ENCODE results near the gene NCOA7. TPM values are rescaled to one million over a fixed set of nuclear protein-coding genes. Genes with fewer than 3 reads are reported as not detected.

Gene NCOA7
- total RNA-seq, 1 donor from 2014 or later = 26.2 TPM

DNA sequence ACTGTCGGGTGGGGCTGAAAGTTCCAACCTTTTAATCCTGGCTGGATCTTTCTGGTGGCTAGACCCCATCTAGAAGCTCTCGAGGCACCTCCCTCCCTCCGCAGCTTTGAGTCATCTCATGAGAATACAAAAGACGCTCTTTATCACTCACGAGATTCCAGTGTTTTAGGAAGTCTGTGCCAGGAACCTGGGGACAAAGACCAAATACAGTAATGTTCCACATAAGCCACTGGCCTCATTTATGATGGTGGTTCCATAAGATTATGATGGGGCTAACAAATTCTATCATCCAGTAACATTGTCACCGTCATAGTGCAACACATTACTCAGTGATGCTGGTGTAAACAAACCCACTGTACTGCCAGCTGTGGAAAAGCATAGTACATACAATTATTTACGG, 48.7 kb downstream of the NCOA7 start:
- Mint-ChIP-seq H3K4me1 (ENCODE audit: unreplicated experiment) (peaks cover 41% of the 10 kb centered on the region), H3K4me3 (ENCODE audit: unreplicated experiment) (no peak overlapping the region), H3K27ac (ENCODE audit: unreplicated experiment) (peak overlapping the region; percentile 65), H3K36me3 (ENCODE audit: low read depth, unreplicated experiment) (peaks cover 4% of the 10 kb centered on the region), H3K27me3 (ENCODE audit: unreplicated experiment) (peaks cover 3% of the 10 kb centered on the region), H3K9me3 (ENCODE audit: unreplicated experiment) (no peaks in the 10 kb centered on the region)
- no peak for DNase-seq (ENCODE audit: low spot score)
- TF ChIP-seq, protein P1, sequence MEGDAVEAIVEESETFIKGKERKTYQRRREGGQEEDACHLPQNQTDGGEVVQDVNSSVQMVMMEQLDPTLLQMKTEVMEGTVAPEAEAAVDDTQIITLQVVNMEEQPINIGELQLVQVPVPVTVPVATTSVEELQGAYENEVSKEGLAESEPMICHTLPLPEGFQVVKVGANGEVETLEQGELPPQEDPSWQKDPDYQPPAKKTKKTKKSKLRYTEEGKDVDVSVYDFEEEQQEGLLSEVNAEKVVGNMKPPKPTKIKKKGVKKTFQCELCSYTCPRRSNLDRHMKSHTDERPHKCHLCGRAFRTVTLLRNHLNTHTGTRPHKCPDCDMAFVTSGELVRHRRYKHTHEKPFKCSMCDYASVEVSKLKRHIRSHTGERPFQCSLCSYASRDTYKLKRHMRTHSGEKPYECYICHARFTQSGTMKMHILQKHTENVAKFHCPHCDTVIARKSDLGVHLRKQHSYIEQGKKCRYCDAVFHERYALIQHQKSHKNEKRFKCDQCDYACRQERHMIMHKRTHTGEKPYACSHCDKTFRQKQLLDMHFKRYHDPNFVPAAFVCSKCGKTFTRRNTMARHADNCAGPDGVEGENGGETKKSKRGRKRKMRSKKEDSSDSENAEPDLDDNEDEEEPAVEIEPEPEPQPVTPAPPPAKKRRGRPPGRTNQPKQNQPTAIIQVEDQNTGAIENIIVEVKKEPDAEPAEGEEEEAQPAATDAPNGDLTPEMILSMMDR (IDR thresholded peaks at IDR 0.05; ENCODE audit: unreplicated experiment) = no peak

DNA sequence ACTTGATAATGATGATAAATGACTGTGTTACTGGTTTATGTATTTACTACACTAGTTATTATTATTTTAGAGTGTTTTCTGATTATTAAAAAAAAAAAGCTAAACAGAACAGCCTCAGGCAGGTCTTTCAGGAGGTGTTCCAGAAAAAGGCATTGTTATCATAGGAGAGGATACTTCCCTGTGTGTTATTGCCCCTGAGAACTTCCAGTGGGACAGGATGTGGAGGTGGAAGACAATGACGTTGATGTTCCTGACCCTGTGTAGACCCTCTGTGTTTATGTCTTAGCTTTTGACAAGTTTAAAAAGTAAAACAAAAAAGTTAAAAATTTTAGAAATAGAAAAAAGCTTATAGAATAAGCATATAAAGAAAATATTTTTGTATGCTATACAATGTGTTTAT, 49.1 kb downstream of the NCOA7 start:
- no peak for DNase-seq (ENCODE audit: low spot score)
- Mint-ChIP-seq H3K9me3 (ENCODE audit: unreplicated experiment) (no peaks in the 10 kb centered on the region), H3K4me1 (ENCODE audit: unreplicated experiment) (peaks cover 41% of the 10 kb centered on the region), H3K27ac (ENCODE audit: unreplicated experiment) (peak overlapping the region; percentile 65), H3K36me3 (ENCODE audit: low read depth, unreplicated experiment) (peaks cover 4% of the 10 kb centered on the region), H3K27me3 (ENCODE audit: unreplicated experiment) (peaks cover 3% of the 10 kb centered on the region), H3K4me3 (ENCODE audit: unreplicated experiment) (no peak overlapping the region)
- TF ChIP-seq, protein P1 (IDR thresholded peaks at IDR 0.05; ENCODE audit: unreplicated experiment) = no peak

DNA sequence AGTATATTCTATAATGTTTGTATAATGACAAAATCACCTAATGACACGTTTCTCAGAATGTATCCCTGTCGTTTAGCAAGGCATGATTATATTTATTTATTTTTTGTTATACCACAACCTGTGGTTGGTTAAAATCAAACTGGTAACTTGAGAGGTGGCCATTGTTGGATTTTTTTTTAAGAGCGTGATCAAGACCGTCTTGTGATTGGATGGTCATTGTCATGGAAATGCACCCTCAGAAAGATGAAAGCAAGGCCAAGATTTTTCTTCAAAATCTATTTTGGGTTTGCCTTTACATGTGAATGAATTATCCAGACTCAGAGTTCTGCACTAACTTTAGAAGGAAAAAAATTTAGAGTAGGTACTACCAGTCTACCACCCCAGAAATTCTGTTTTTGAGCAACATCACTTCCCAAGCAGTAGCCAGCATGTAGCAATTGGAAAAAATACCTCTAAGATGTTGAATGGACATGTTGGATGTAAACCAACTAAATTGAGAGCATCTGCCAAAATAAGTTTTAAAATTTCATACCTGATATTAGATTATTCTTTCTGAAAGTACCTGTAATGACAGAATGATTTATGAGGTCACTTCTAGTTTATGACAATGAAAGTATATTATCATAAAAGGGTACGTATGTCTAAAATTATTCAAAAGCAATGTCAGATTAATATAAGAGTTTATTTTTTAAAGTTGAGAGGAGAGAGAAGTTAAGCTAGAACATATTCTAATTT, 50.8 kb downstream of the NCOA7 start:
- Mint-ChIP-seq H3K4me1 (ENCODE audit: unreplicated experiment) (peaks cover 43% of the 10 kb centered on the region), H3K36me3 (ENCODE audit: low read depth, unreplicated experiment) (peaks cover 4% of the 10 kb centered on the region), H3K4me3 (ENCODE audit: unreplicated experiment) (no peak overlapping the region), H3K27me3 (ENCODE audit: unreplicated experiment) (peaks cover 3% of the 10 kb centered on the region), H3K9me3 (ENCODE audit: unreplicated experiment) (no peaks in the 10 kb centered on the region), H3K27ac (ENCODE audit: unreplicated experiment) (no peak overlapping the region)
- no peak for DNase-seq (ENCODE audit: low spot score)
- TF ChIP-seq, protein P1 (IDR thresholded peaks at IDR 0.05; ENCODE audit: unreplicated experiment) = no peak

DNA sequence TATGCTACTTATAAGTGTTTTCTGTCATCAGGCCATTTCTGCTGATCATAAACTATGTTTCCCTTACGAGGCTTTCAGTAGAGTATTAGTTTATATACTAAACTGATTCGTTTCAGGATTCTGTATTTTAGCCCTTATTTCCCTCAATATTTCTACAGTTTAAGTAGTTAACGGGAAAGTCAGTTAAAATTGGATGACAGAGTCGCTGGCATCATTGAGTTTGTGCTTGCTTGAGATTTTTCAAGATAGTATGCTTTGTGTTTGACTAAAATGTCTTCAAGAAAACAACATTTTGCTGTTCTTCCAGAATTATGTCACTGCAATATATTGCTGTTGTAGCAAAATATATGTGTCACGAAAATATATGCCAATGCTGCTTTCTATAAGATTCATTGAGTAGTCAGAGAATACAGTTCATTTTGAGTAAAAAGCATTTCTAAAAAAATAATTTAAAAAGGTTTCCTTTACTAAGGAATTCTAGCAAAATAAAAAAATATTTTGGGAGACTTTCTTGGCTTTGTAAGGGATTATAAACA, 51.4 kb downstream of the NCOA7 start:
- no peak overlapping the region for H3K27ac Mint-ChIP-seq (ENCODE audit: unreplicated experiment)
- no peak overlapping the region for H3K4me3 Mint-ChIP-seq (ENCODE audit: unreplicated experiment)
- H3K9me3 Mint-ChIP-seq (ENCODE audit: unreplicated experiment) = no peaks in the 10 kb centered on the region
- no peak for DNase-seq (ENCODE audit: low spot score)
- peaks cover 4% of the 10 kb centered on the region for H3K36me3 Mint-ChIP-seq (ENCODE audit: low read depth, unreplicated experiment)
- peaks cover 3% of the 10 kb centered on the region for H3K27me3 Mint-ChIP-seq (ENCODE audit: unreplicated experiment)
- TF ChIP-seq, protein P1 (IDR thresholded peaks at IDR 0.05; ENCODE audit: unreplicated experiment) = no peak
- peaks cover 43% of the 10 kb centered on the region for H3K4me1 Mint-ChIP-seq (ENCODE audit: unreplicated experiment)

DNA sequence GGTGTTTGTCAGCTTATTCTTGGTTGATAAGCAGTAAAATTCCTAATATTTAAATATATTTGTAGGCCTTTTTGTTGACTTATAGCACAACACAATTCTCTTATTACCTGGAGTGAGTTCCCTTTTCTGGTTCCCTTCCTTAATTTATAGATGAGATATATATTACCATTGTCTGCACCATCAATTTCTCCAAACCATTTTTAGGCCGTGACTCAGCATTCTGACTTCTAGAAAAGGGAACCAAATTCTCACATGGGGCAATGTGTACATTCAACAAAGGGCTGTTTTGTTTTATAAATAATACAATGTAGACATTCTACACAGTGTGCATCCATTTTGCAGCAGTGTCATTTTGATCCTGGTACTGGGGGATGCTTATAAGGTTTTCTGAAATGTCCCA, 52.8 kb downstream of the NCOA7 start:
- TF ChIP-seq, protein P1 (IDR thresholded peaks at IDR 0.05; ENCODE audit: unreplicated experiment) = no peak
- H3K27ac Mint-ChIP-seq (ENCODE audit: unreplicated experiment) = peak overlapping the region; percentile 65
- no peak overlapping the region for H3K4me3 Mint-ChIP-seq (ENCODE audit: unreplicated experiment)
- peaks cover 31% of the 10 kb centered on the region for H3K4me1 Mint-ChIP-seq (ENCODE audit: unreplicated experiment)
- no peaks in the 10 kb centered on the region for H3K27me3 Mint-ChIP-seq (ENCODE audit: unreplicated experiment)
- no peaks in the 10 kb centered on the region for H3K36me3 Mint-ChIP-seq (ENCODE audit: low read depth, unreplicated experiment)
- no peak for DNase-seq (ENCODE audit: low spot score)
- no peaks in the 10 kb centered on the region for H3K9me3 Mint-ChIP-seq (ENCODE audit: unreplicated experiment)

All from endothelial cell (in vitro differentiated cells).